ENCODE data around the gene KCTD13.
"Not testable (repeated sequence)": the region's sequence is repeated elsewhere in the genome, so short reads cannot be mapped to it uniquely, and the experiment has no call there.

Gene KCTD13

GRCh38 chr16:29912087-29912486 lies 13.9 kb downstream of the KCTD13 start:
- peaks cover 29% of the 10 kb centered on the region for H3K36me3 ChIP-seq (ENCODE audit: insufficient read depth, low read length)
- H3K27me3 ChIP-seq (ENCODE audit: control insufficient read depth, insufficient read depth, low read length): no peaks in the 10 kb centered on the region
- no peak overlapping the region for H3K4me3 ChIP-seq (ENCODE audit: low read length)
- H3K4me1 ChIP-seq (ENCODE audit: control insufficient read depth, insufficient read depth, low read length): peaks cover 8% of the 10 kb centered on the region
- H3K4me2 ChIP-seq (ENCODE audit: low read length): no peak overlapping the region
- no peaks in the 10 kb centered on the region for H3K9me3 ChIP-seq (replicated peaks; ENCODE audit: low read length)
- H3K9ac ChIP-seq (ENCODE audit: low read depth, low read length): no peak overlapping the region

GRCh38 chr16:29911676-29912010 lies 14.4 kb downstream of the KCTD13 start:
- Histone ChIP-seq H3K27me3 (ENCODE audit: control insufficient read depth, insufficient read depth, low read length) (no peaks in the 10 kb centered on the region), H3K4me1 (ENCODE audit: control insufficient read depth, insufficient read depth, low read length) (peaks cover 8% of the 10 kb centered on the region), H3K9ac (ENCODE audit: low read depth, low read length) (no peak overlapping the region), H3K36me3 (ENCODE audit: insufficient read depth, low read length) (peaks cover 24% of the 10 kb centered on the region), H3K9me3 (replicated peaks; ENCODE audit: low read length) (no peaks in the 10 kb centered on the region), H3K4me3 (ENCODE audit: low read length) (no peak overlapping the region), H3K4me2 (ENCODE audit: low read length) (no peak overlapping the region)

- no peaks in the 10 kb centered on the region for H3K27me3 ChIP-seq (ENCODE audit: control insufficient read depth, insufficient read depth, low read length)
- no peak overlapping the region for H3K9ac ChIP-seq (ENCODE audit: low read depth, low read length)
- H3K36me3 ChIP-seq (ENCODE audit: insufficient read depth, low read length): peaks cover 24% of the 10 kb centered on the region
- H3K4me3 ChIP-seq (ENCODE audit: low read length): no peak overlapping the region
- no peaks in the 10 kb centered on the region for H3K9me3 ChIP-seq (replicated peaks; ENCODE audit: low read length)
- H3K4me2 ChIP-seq (ENCODE audit: low read length): no peak overlapping the region
- H3K4me1 ChIP-seq (ENCODE audit: control insufficient read depth, insufficient read depth, low read length): peaks cover 8% of the 10 kb centered on the region
Measured at GRCh38 chr16:29910819-29911675, 15.0 kb downstream of the KCTD13 start.

GRCh38 chr16:29909851-29910250 lies 16.2 kb downstream of the KCTD13 start:
- not testable (repeated sequence) for H3K4me2 ChIP-seq (ENCODE audit: low read length); H3K27me3 ChIP-seq (ENCODE audit: control insufficient read depth, insufficient read depth, low read length); H3K9me3 ChIP-seq (replicated peaks; ENCODE audit: low read length); H3K4me3 ChIP-seq (ENCODE audit: low read length); H3K4me1 ChIP-seq (ENCODE audit: control insufficient read depth, insufficient read depth, low read length); H3K9ac ChIP-seq (ENCODE audit: low read depth, low read length)
- H3K36me3 ChIP-seq (ENCODE audit: insufficient read depth, low read length): peaks cover 21% of the 10 kb centered on the region

GRCh38 chr16:29909391-29909790 lies 16.6 kb downstream of the KCTD13 start:
- no peak overlapping the region for H3K4me2 ChIP-seq (ENCODE audit: low read length)
- peaks cover 19% of the 10 kb centered on the region for H3K36me3 ChIP-seq (ENCODE audit: insufficient read depth, low read length)
- no peak overlapping the region for H3K4me3 ChIP-seq (ENCODE audit: low read length)
- H3K27me3 ChIP-seq (ENCODE audit: control insufficient read depth, insufficient read depth, low read length): no peaks in the 10 kb centered on the region
- no peak overlapping the region for H3K9ac ChIP-seq (ENCODE audit: low read depth, low read length)
- peaks cover 8% of the 10 kb centered on the region for H3K4me1 ChIP-seq (ENCODE audit: control insufficient read depth, insufficient read depth, low read length)
- no peaks in the 10 kb centered on the region for H3K9me3 ChIP-seq (replicated peaks; ENCODE audit: low read length)

- Histone ChIP-seq H3K4me3 (ENCODE audit: low read length) (no peak overlapping the region), H3K9ac (ENCODE audit: low read depth, low read length) (no peak overlapping the region), H3K27me3 (ENCODE audit: control insufficient read depth, insufficient read depth, low read length) (no peaks in the 10 kb centered on the region), H3K4me1 (ENCODE audit: control insufficient read depth, insufficient read depth, low read length) (peaks cover 8% of the 10 kb centered on the region), H3K4me2 (ENCODE audit: low read length) (no peak overlapping the region), H3K36me3 (ENCODE audit: insufficient read depth, low read length) (peaks cover 15% of the 10 kb centered on the region), H3K9me3 (replicated peaks; ENCODE audit: low read length) (no peaks in the 10 kb centered on the region)
Measured at GRCh38 chr16:29908719-29909220, 17.3 kb downstream of the KCTD13 start.

- Histone ChIP-seq H3K27me3 (ENCODE audit: control insufficient read depth, insufficient read depth, low read length) (no peaks in the 10 kb centered on the region), H3K36me3 (ENCODE audit: insufficient read depth, low read length) (peaks cover 9% of the 10 kb centered on the region)
Measured at GRCh38 chr16:29907973-29908372, 18.1 kb downstream of the KCTD13 start.

GRCh38 chr16:29906520-29907244 lies 19.3 kb downstream of the KCTD13 start:
- Histone ChIP-seq H3K27me3 (ENCODE audit: control insufficient read depth, insufficient read depth, low read length) (no peaks in the 10 kb centered on the region), H3K9ac (ENCODE audit: low read depth, low read length) (no peak overlapping the region), H3K36me3 (ENCODE audit: insufficient read depth, low read length) (peaks cover 4% of the 10 kb centered on the region), H3K9me3 (replicated peaks; ENCODE audit: low read length) (no peaks in the 10 kb centered on the region), H3K4me3 (ENCODE audit: low read length) (no peak overlapping the region), H3K4me1 (ENCODE audit: control insufficient read depth, insufficient read depth, low read length) (peaks cover 10% of the 10 kb centered on the region), H3K4me2 (ENCODE audit: low read length) (no peak overlapping the region)

More at GRCh38 chr16:29907973-29908372, 18.1 kb downstream of the KCTD13 start:
- Histone ChIP-seq H3K4me1 (ENCODE audit: control insufficient read depth, insufficient read depth, low read length) (peaks cover 8% of the 10 kb centered on the region), H3K9ac (ENCODE audit: low read depth, low read length) (no peak overlapping the region), H3K9me3 (replicated peaks; ENCODE audit: low read length) (no peaks in the 10 kb centered on the region), H3K4me2 (ENCODE audit: low read length) (no peak overlapping the region), H3K4me3 (ENCODE audit: low read length) (no peak overlapping the region)

GRCh38 chr16:29905668-29906067 lies 20.4 kb downstream of the KCTD13 start:
- no peaks in the 10 kb centered on the region for H3K9me3 ChIP-seq (replicated peaks; ENCODE audit: low read length)
- H3K36me3 ChIP-seq (ENCODE audit: insufficient read depth, low read length): peaks cover under 1% of the 10 kb centered on the region
- H3K27me3 ChIP-seq (ENCODE audit: control insufficient read depth, insufficient read depth, low read length): no peaks in the 10 kb centered on the region
- no peak overlapping the region for H3K9ac ChIP-seq (ENCODE audit: low read depth, low read length)
- no peak overlapping the region for H3K4me3 ChIP-seq (ENCODE audit: low read length)
- H3K4me1 ChIP-seq (ENCODE audit: control insufficient read depth, insufficient read depth, low read length): peaks cover 21% of the 10 kb centered on the region
- H3K4me2 ChIP-seq (ENCODE audit: low read length): no peak overlapping the region

GRCh38 chr16:29904947-29905346 lies 21.1 kb downstream of the KCTD13 start:
- no peak overlapping the region for H3K4me3 ChIP-seq (ENCODE audit: low read length)
- no peak overlapping the region for H3K4me2 ChIP-seq (ENCODE audit: low read length)
- H3K9ac ChIP-seq (ENCODE audit: low read depth, low read length): no peak overlapping the region
- H3K27me3 ChIP-seq (ENCODE audit: control insufficient read depth, insufficient read depth, low read length): no peaks in the 10 kb centered on the region
- no peaks in the 10 kb centered on the region for H3K36me3 ChIP-seq (ENCODE audit: insufficient read depth, low read length)
- no peaks in the 10 kb centered on the region for H3K9me3 ChIP-seq (replicated peaks; ENCODE audit: low read length)
- H3K4me1 ChIP-seq (ENCODE audit: control insufficient read depth, insufficient read depth, low read length): peaks cover 23% of the 10 kb centered on the region

- H3K4me3 ChIP-seq (ENCODE audit: low read length): no peak overlapping the region
- no peaks in the 10 kb centered on the region for H3K9me3 ChIP-seq (replicated peaks; ENCODE audit: low read length)
- H3K9ac ChIP-seq (ENCODE audit: low read depth, low read length): no peak overlapping the region
- H3K27me3 ChIP-seq (ENCODE audit: control insufficient read depth, insufficient read depth, low read length): peaks cover 4% of the 10 kb centered on the region
- no peak overlapping the region for H3K4me2 ChIP-seq (ENCODE audit: low read length)
- H3K36me3 ChIP-seq (ENCODE audit: insufficient read depth, low read length): no peaks in the 10 kb centered on the region
- peaks cover 21% of the 10 kb centered on the region for H3K4me1 ChIP-seq (ENCODE audit: control insufficient read depth, insufficient read depth, low read length)
Measured at GRCh38 chr16:29903590-29903989, 22.4 kb downstream of the KCTD13 start.

All from skeletal muscle satellite cell (primary cell).